Hindlimb muscle (tissue), 1 donor: ENCODE results near the gene CDPF1. TPM values are rescaled to one million over a fixed set of nuclear protein-coding genes. Genes with fewer than 3 reads are reported as not detected.
"Not testable (repeated sequence)": the region's sequence is repeated elsewhere in the genome, so short reads cannot be mapped to it uniquely, and the experiment has no call there.

Source experiments
- DNase-seq: peaks from one replicate; pipeline ENCODE4 v3.0.0-alpha.2; 2013
- polyA plus RNA-seq: library from polyadenylated mRNA; unstranded; fragments of 120-200 nt; gene quantifications from one replicate; pipeline ENCODE4 v1.2.1, GENCODE V29; 2013; ENCODE audit not compliant: insufficient read length

The CDPF1 gene
- polyA plus RNA-seq, 1 donor = 14.2 TPM

DNA sequence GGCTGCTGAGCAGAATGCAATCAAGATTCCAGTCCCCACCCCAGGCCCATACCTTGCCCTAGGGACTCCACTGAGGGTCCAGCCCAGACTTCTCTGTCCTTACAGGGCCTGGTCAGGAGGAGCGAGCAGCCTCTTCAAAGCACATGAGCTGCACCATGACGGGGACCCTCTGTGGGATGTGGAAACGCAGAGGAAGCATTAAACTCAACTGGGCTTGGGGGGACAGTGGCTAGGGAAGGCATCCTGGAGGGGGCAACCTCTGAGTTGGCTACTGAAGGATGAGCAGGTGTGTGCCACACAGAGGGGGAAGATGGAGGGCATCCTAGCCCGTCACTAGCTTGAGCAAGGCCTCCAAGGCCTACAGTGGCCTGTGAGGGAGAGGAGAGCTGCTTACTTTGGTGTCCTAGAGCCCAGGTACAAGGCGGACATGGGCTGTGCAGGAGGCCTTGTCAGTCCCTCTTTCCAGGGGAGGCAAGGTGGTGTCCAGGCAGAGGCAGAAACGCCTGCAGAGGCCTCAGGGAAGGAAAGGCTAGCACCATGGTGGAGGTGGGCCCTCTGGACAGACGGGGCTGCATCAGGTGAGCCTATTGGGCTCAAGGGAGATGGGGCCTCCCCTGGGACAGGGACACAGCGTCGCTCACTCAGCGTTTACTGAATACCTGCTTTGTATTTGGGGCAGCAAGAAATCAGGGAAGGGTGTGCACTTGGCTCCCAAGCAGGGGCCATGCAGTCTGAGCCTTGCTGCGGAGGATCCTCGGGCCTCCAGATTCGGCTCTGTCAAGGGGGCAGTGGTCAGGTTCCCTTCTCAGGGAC, 32.0 kb upstream of the CDPF1 start:
- no peak for DNase-seq

DNA sequence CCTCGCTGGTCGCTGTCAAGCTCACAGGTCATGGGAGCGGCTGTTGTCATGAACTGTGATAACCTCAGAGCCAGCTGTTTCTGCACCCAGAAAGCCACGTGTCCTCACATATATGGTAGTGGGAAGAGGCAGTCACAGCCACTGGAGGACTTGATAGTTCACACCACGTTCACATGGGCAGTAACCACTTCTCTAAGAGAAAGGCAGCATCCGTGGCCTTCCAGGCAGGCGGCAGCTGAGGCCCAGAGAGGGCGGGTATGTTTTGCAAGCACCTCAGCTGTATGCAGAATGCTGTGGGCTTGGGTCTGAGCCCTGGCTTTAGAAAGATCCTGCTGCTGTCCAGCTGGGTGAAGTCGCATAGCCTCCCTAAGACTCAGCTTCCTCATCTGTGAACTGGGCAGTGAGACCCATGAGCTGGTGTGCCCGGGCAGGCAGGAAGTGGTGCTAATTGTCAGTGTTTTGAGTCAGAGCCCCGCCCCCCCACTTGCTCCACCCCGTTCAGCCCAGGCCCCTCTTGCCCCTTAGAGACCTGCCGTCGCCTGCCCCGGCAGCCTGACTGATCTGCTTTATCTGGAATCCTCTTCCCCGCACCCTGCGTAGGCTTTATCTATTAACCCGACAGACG, 31.0 kb upstream of the CDPF1 start:
- no peak for DNase-seq

DNA sequence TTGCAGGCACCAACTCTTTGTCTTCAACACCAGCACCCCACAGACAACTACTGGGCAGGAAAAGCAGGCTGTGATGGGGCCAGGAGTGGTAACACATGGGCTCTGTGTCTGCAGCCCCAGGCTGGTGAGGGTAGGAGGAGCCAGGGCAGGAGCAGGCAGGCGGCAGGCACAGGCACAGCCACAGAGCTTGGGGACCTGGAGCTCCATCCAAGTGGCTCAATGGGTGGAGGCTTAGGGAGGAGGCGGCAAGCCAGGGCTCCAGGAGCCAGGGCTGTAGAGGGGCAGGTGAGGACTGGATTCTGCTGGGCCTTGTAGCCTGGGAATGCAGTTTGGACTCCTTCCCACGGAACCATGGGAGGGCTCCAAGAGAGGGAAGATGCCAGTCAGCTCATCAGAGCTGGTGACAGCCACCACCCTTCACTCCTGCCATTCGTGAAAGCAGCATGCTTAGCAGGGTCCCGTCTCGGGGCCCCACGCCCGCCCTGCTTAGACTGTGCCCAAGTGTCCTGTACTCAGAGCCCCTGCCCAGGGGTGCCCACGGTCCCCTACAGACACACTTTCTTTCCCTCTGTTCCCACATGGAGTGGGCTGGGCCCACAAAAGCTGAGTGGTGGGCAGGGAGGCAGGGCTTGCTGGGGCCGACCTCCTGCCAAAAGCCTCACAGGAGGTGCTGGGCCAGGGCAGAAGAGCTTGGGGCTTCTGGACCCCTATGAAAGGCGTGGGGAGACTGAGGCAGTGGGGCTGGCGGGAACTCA, 30.1 kb upstream of the CDPF1 start:
- DNase-seq = no peak

DNA sequence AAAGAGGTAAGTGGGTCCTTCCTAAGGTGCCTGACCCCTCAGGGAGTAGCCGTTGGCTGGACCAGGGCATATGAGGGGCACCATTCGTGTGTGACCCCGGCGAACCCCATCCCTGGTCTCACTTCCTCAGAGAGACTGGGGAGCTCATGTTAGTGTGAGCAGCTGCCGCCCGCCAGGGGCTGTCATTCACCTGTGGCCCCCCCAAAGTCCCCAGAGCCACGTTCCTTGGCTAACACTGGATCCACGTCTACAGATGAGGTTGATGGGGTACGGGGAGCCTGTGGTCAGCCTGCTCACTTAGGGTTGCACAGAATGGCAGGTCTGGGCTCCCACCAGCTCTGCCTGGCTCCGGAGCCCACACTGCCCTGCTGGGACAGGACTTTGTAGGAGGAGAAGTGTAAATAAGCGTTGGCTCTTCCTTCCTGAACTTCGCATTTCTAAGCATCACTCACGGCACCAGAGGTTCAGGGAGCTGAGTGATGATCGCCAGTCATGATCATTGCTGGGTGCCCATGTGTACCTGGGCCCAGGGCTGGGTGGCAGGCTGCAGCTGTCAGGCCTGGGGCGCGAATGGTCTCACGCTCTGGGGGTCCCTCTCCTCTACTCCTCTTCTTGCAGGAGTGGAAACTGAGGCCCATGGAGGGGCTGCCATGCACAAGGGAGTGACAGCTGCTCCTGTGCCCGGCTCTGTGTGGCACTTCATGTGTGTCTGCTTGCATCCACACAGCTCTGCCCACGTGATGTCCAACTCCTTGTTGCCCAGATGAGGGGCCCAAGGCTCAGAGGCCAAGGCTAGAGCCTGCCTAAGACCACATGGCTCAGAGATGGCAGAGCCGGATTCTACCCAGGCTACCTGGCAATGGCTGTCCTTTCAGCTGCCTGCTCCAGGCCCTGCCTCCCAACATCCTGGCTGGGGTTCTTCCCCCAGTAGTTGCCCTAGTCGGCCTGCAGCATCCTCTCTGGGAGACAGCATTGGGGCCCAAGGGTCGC, 28.9 kb upstream of the CDPF1 start:
- DNase-seq = no peak

DNA sequence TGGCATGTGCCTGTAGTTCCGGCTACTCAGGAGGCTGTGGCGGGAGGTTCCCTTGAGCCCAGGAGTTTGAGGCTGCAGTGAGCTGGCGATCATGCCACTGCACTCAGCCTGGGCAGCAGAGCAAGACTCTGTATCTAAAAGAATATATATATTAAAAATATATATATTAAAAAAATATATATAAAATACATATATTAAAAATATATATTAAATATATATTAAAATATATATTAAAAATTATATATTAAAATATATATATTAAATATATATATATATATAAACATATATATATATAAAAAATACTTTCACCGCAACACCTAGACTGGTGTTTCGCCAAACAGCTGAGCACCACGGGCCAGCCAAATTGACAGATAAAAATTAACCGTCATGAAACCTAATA, 26.5 kb upstream of the CDPF1 start:
- no peak for DNase-seq

DNA sequence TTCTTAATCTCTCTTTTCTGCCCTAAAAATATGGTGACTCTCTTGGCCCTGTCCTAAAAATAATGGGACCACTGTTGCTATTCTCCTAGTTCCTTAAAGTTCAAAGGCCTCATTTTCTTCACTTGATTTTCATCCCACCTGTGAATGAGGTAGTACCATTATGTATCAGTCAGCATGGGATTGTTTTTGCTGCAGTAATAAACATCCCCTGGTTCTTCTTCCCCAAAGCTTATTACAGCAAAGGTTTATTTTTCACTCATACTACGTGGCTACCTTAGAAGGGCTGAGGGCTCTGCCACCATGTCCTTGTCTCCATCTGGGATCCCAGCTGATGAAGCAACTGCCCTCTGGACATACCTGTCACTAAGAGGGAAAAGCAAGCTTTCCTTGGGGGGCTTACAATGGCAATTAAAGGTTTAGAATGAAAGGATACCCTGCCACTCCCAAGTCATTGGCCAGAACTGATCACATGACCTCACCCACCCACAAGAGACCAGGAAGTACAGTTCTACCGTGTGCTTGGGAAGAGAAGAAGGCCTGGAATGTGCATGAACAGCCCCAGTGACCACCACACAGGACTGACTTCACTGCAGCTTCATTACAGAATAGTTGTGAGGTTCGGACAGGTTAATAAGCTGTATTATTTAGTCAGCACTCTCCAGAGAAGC, 25.5 kb upstream of the CDPF1 start:
- DNase-seq = no peak

DNA sequence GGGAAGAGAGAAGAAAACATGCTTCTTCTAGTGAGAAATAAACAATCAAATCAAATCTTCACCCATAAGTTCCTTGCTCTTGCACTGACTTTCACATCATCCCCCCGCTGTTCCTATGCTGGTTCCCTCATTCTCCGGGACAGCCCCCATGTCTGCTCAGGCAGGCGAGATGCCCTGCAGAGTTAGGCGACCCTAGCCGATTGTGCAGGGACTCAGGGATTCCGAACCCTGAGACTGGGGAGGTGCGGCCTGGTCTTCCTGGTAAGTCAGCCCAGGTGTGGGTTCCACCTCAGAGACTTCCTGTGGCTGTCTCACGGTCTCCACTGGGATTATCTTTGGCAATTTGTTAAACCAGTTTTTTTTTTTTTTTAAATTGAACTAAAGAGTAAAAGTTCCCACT, 24.3 kb upstream of the CDPF1 start:
- DNase-seq = no peak

DNA sequence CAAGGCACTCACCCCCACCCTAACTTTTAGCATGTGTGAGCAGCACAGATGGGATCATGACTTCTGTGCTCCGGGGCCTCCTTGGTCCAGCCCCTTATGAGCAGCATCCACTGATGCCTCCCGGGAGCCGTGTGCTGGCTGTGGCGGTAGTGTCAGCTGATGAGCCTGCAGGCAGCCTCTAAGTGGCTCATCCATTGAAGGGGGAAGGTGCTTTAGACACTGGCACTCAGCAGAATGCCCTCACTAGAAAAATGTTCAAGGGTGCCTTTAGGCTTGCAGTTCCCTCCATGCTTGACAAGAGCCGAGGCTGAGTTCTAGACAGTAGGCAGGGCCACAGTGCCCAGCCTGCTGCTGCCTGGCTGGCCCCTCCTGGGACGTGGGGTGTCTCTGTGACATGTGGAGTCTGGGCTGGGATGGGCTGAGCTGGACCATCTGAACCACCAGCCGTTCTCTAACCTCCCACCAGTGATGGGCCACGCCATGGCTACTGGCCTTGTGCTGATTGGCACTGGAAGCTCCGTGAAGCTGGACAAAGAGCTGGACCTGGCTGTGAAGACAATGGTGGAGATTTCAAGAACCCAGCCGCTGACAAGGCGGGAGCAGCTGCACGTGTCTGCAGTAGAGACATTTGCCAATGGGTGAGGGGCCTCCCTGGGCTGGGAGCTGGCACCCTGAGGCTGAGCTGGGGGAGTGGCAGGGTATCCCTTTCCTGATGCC, 23.5 kb upstream of the CDPF1 start:
- DNase-seq = no peak

DNA sequence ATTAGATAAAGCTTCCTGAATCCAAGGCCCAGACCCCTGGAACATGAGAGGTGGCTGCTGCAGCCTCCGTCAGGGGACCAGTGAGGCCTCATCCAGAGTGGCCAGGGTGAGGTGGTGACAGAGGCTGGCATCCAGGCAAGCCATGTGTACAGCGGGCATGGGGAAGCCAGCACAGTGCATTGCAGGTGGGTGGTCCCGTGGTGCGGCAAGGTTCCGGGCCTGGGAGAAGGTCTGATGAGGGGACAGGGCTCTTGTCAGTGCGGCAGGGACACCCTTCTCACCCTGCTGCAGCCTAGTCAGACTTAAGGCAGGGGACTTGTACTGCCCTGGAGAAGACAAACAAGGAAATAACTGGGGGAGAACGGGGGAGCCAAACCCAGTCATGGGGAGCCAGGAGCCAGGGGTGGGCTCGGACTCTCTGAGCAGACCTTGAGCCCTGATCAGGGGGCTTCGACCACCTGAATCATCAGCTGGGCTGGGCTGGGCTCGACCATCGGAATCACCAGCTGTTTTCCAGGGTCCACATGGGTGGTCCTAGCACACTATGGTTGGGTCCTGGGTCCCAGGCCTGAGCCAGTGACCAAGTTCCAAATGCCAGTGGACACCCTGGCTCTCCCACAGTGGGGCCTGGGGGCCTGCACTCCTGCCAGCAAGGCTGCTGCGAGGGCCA, 22.8 kb upstream of the CDPF1 start:
- DNase-seq = no peak

DNA sequence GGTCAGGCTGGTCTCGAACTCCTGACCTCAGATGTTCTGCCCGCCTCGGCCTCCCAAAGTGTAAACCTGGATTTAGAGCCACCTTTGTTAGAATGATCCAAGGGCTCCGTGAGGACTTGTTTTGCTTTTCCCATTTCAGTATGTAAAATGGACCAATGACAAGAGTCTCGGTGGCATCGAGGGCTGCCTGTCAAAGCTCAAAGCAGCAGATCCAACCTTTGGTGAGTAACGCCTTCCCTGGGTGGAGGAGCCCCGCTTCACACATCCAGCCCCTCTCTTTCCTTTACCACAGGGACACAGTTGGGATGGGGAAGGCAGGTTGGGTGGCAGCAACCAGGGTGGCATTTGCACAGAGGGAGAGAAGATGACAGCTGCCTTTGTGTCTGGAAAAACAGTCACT, 22.1 kb upstream of the CDPF1 start:
- DNase-seq = no peak

DNA sequence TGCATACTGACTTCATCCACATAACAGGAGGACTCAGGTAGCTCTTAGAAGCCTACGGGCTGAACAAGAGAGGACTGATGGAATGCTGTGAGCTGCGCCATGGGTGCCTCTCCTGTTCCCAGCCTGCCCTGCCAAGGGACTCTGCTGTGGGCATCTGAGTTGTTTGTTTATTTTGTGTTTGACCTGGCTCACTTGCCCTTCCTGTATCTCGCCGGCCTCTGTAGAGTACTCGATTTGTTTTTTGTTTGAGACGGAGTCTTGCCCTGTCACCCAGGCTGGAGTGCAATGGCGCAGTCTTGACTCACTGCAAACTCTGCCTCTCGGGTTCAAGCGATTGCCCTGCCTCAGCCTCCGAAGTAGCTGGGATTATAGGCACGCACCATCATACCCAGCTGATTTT, 19.5 kb upstream of the CDPF1 start:
- DNase-seq = no peak

DNA sequence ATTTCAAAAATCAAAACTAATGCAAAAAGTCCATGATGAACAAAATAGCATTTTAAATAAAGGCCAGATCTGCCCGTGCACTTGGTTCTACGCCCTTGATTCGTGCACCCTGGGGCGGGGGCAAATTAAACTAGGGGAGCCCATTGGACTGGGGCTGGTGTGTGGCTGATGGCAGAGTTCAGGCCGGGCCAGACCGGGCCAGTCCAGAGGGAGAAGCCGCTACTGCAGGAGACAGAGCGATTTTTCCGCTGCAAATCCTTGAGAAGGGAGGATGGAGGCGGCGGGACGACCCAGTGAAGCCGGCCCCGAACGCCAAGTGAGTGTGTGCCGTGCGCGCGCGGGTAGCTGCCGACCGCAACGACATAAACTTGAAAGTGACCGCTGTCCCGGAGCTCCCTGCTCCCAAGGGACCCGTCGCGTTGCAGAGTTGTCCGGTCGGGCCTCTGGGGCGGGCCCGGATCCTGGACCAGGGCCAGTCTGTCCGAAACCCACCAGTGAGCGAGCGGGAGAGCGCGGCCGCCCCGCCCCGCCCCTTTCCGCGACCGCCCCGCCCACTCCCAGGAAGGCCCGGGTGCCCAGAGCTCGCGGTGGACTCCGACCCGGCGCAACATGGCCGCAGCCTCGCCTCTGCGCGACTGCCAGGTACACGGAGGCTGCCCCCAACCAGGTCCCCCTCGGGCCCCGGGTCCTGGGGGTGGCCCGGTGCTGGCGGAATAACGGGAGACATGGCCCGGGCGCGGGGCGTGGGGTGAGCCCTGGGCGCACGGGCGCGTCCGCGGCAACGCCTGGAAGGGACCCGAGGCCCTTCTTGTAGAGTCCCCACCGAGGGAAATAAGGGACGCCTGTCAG, 17.6 kb upstream of the CDPF1 start, which contains the start of gene TTC38:
TSS of gene TTC38 (plus strand) at position 578 of the 849 bp plus-strand sequence. CDS start at position 610, 32 bp downstream.
- peak; percentile 89 for DNase-seq

DNA sequence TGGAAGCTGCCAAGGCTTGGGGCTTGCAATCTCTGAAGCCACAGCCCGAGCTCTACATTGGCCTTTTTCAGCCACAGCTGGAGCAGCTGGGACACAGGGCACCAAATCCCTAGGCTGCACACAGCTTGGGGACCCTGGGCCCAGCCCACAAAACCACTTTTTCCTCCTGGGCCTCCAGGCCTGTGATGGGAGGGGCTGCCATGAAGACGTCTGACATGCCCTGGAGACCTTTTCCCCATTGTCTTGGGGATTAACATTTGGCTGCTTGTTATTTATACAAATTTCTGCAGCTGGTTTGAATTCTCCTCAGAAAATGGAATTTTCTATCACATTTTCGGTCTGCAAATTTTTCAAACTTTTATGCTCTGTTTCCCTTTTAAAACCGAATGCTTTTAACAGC, 15.5 kb upstream of the CDPF1 start:
- not testable (repeated sequence) for DNase-seq

DNA sequence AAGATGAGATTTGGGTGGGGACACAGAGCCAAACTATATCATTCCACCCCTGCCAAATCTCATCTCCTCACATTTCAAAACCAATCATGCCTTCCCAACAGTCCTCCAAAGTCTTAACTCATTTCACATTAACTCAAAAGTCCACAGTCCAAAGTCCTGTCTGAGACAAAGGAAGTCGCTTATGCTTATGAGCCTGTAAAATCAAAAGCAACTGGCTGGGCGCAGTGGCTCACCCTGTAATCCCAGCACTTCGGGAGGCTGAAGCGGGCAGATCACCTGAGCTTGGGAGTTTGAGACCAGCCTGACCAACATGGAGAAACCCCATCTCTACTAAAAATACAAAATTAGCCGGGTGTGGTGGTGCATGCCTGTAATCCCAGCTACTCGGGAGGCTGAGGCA, 14.4 kb upstream of the CDPF1 start:
- not testable (repeated sequence) for DNase-seq

DNA sequence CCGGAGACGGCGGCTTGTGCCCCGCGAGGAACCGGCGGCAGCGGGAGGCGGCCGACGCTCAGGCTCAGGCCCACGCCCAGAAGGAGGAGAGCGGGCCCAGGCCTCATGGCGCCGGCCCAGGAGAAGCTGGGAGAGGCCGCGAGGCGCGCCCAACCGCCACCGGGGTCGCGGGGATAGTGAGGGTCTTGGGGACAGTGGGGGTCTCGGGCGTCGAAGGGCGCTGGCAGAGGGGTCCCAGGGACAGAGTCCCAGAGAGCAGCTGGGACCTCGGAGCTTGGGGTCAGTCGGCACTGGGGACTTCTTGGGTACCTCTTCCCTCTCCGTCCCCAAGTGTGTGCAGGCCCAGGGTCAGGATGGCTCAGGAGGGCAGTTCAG, 13.1 kb upstream of the CDPF1 start, which contains the start of gene PKDREJ:
TSS of gene PKDREJ (minus strand) at position 128 of the 375 bp plus-strand sequence. CDS start at position 107, 21 bp downstream.
- no peak for DNase-seq

DNA sequence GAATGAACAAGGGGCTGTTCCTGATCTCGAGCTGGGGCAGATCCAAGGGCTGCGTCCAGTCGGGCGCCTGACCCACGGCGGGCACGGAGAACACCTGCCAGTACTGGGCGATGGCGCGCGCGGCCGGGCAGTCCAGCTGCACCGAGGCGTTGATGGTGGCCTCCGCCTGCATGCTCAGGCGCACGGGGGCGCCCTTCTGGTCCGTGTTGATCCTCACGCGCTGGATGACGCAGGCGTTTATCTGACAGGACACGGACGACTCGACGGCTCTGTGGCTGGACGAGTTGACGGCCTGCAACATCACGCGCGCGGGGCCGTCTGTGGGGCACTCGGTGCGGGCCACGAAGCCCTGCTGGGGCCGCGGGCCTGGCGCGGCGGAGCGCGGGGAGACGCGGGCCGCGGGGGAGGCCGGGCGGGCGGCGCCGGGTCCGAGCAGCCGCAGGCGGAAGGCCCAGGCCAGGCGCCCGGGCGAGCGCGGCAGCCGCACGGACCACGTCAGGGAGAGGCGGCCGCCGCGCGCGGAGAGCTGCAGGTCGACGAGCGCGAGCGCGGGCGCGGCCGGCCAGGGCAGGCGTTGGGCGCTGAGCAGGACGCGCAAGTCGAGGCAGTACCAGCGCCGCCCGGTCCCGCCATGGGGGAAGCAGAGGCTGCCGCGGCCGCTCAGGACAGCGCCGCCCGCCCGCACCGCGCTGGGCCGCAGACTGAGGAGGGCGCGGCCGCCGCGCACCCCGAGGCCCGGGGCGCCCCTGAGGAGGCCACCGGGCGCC, 12.5 kb upstream of the CDPF1 start:
- DNase-seq = no peak

DNA sequence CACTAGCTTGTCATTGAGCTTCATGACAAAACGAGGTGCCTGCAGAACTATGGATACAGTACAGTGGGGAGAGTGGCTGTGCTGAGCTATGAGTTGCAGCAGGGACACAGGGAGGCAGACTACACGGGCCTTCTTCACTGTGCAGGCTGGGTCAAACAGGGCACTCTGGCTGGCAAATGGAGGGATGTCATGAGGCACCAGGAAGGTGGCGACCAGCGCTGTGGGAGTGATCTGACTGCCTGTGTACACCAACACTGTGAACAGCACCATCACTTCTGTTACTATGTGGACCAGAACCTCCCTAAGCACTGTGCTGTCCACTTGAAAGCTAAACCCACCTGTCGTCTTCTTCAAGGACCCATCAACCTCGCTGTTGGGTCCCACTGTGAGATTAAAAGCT, 9.9 kb upstream of the CDPF1 start:
- no peak for DNase-seq

DNA sequence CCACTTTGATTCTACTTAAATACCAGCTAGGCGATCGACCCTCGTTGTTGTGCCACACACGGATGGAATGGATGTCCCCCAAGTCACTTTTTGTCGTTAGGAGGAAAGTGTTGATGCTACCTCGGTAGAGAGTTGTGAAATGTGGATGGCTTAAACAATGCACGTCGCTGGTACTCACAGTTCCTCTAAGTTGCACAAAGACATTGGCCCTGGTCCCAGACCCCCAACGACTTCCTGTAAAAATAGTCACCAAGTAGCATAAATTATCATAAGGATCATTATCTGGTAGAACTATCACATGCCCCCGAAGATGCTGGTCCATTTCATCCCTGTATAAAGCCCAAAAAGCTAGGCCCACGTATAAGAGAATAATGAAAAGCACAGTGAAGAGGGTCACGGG, 9.3 kb upstream of the CDPF1 start:
- DNase-seq = no peak
